Pancreas (tissue), 10 donors: ENCODE data around the gene CTXND1. TPM values are rescaled to one million over a fixed set of nuclear protein-coding genes. Genes with fewer than 3 reads are reported as not detected.
A peak's percentile ranks its signal among the peaks of the same experiment; 100 is the strongest.

Experiments
- ATAC-seq, 4 donors: fragments of 200-7000 bp; cut with Tn5 transposase; one replicate each; pipeline versions ENCODE4 v1.8.0 to v1.9.1; 2020; ENCODE audit warnings: mild to moderate bottlenecking in 4 of 4, moderate library complexity in 4 of 4
- DNase-seq, 6 donors: peaks; one replicate each; pipeline ENCODE4 v3.0.0-alpha.2; 2020
- FAIRE-seq: peaks from 2 replicates; lab custom pipeline; 2012; peaks lifted over from hg19 to GRCh38; lab: Jason Lieb, UNC
- H3K27ac ChIP-seq, 4 donors: fragments of 200-600 bp; sonication (generic); 1 replicate in 3 of 4; 2 replicates in 1 of 4; pipeline versions ENCODE4 v1.5.0 to v1.8.0; 2020
- H3K27me3 ChIP-seq, 4 donors: fragments of 200-600 bp; one replicate each; pipeline ENCODE4 v1.8.0; 2021
- H3K36me3 ChIP-seq, 3 donors: fragments of 200-600 bp; sonication (generic) in 1 of 3; one replicate each; pipeline versions ENCODE4 v1.5.0 to v1.8.0; 2020 to 2021
- H3K4me1 ChIP-seq, 3 donors: fragments of 200-600 bp; one replicate each; pipeline ENCODE4 v1.8.0; 2021
- H3K4me3 ChIP-seq, 4 donors: fragments of 200-600 bp; sonication (generic) in 2 of 4; one replicate each; pipeline versions ENCODE4 v1.5.0 to v1.8.0; 2020 to 2021
- H3K9me3 ChIP-seq, 4 donors: fragments of 200-600 bp; one replicate each; pipeline ENCODE4 v1.8.0; 2021
- CTCF ChIP-seq, 4 donors: fragments of 200-600 bp; sonication (generic) in 3 of 4; IDR thresholded peaks; one replicate each; pipeline versions ENCODE4 v1.5.0 to v1.8.0; 2021; ENCODE audit warnings: antibody characterized with exemption in 4 of 4
- WGBS, 2 donors: extraction: QIAGEN DNeasy Blood & Tissue Kit; methylation state at CpG; one replicate each; pipeline ENCODE4 v1.1.7; 2013; 5-methylcytosine and 5-hydroxymethylcytosine counted together
- intact Hi-C, 3 donors: fragments of 100-400 bp; cut with DNase I; formaldehyde crosslinking; loops; one replicate each; pipeline versions ENCODE4 v1.11.1 to v1.14.2; 2022
- polyA plus RNA-seq, 2 donors: library from polyadenylated mRNA; stranded (reverse); fragments of 200-250 nt; gene quantifications; one replicate each; pipeline ENCODE4 v1.2.3, GENCODE V29; 2013
- total RNA-seq, 6 donors: library from RNA; stranded (reverse); fragmentation: NEBNext Ultra II Directional in 4 of 6; extraction: Animal tissue kit (Norgen Biotek cat#: 25700) in 4 of 6; gene quantifications; one replicate each; pipeline versions ENCODE4 v1.2.1 to v1.2.4, GENCODE V29; 2021 to 2023
- donor health status: healthy with polysubstance abuse.
- donor health status: DM: no; HTN: no; CAD: no; lungs with moderate emphysema.
- donor health status: DM: no; HTN: no; CAD: no.
- donor health status: control.
- donor health status: control.
- donor health status: Bipolar disorder and iron deficiency.
- donor health status: DM: yes; HTN: yes; CAD: no.
- donor health status: DM: no; HTN: no; CAD: no.
- donor health status: DM: no; HTN: no; CAD: no.
- donor health status: DM: yes; HTN: yes; CAD: no.

The CTXND1 gene
- total and polyA plus RNA-seq, 8 donors: 0.37 to 1.4 (median 0.61) TPM

- no peaks in the 10 kb centered on the region for H3K27me3 ChIP-seq
- no peaks in the 10 kb centered on the region for H3K9me3 ChIP-seq
- no peak overlapping the region for H3K27ac ChIP-seq
- 92 to 93% methylated on average over 9 of the region's 9 CpGs for WGBS, 2 donors
- no peak for FAIRE-seq
- DNase-seq: peak in 1 of 6 donors; percentile 44
- intact Hi-C loops: no loop called here
- no peaks in the 10 kb centered on the region for H3K4me1 ChIP-seq
- TF ChIP-seq CTCF (IDR thresholded peaks at IDR 0.05): no peak
- ATAC-seq: no peak
- H3K36me3 ChIP-seq: no peaks in the 10 kb centered on the region
- H3K4me3 ChIP-seq: no peak overlapping the region
Measured at GRCh38 chr15:80175436-80175835, 76.6 kb downstream of the CTXND1 start.

- FAIRE-seq: no peak
Measured at GRCh38 chr15:80174017-80174746, 77.8 kb downstream of the CTXND1 start.

GRCh38 chr15:80173022-80173759, 78.8 kb downstream of the CTXND1 start:
- DNase-seq (peak; percentile 63 to 88 (median 80)), ATAC-seq (peak; percentile 78 to 99 (median 94)), FAIRE-seq (no peak)
- no peak overlapping the region for H3K27ac ChIP-seq
- peak; percentile 8 to 74 (median 72) for TF ChIP-seq CTCF (IDR thresholded peaks at IDR 0.05)
- no peaks in the 10 kb centered on the region for H3K4me1 ChIP-seq
- intact Hi-C loops: no loop called here
- WGBS, 2 donors: 59 to 64% methylated on average over 10 of the region's 10 CpGs
- no peak overlapping the region for H3K4me3 ChIP-seq
- no peaks in the 10 kb centered on the region for H3K27me3 ChIP-seq
- no peaks in the 10 kb centered on the region for H3K9me3 ChIP-seq
- H3K36me3 ChIP-seq: no peaks in the 10 kb centered on the region

More at GRCh38 chr15:80174017-80174746, 77.8 kb downstream of the CTXND1 start:
- Histone ChIP-seq H3K27me3 (no peaks in the 10 kb centered on the region), H3K4me3 (no peak overlapping the region), H3K36me3 (no peaks in the 10 kb centered on the region), H3K4me1 (no peaks in the 10 kb centered on the region), H3K27ac (no peak overlapping the region), H3K9me3 (no peaks in the 10 kb centered on the region)
- intact Hi-C loops: no loop called here
- DNase-seq (no peak), ATAC-seq (no peak)
- 78 to 86% methylated on average over 11 of the region's 11 CpGs for WGBS, 2 donors
- TF ChIP-seq CTCF (IDR thresholded peaks at IDR 0.05): no peak

- ATAC-seq (no peak), FAIRE-seq (no peak), DNase-seq (no peak)
- Histone ChIP-seq H3K27ac (no peak overlapping the region), H3K4me1 (no peaks in the 10 kb centered on the region), H3K27me3 (no peaks in the 10 kb centered on the region), H3K36me3 (no peaks in the 10 kb centered on the region), H3K9me3 (no peaks in the 10 kb centered on the region), H3K4me3 (no peak overlapping the region)
- WGBS, 2 donors: 84 to 87% methylated on average over 8 of the region's 8 CpGs
- intact Hi-C loops: no loop called here
- no peak for TF ChIP-seq CTCF (IDR thresholded peaks at IDR 0.05)
Measured at GRCh38 chr15:80172401-80172800, 79.6 kb downstream of the CTXND1 start.
